GM21576 (cell line): ENCODE results near the gene ZNF100.
"Not testable (repeated sequence)": the region's sequence is repeated elsewhere in the genome, so short reads cannot be mapped to it uniquely, and the experiment has no call there.

ENCODE experiments used
- ATAC-seq: cut with Tn5 transposase; IDR thresholded peaks from one replicate; pipeline ENCODE4 v1.9.1; 2021; ENCODE audit warnings: mild to moderate bottlenecking, moderate library complexity; ENCODE audit not compliant: unreplicated experiment

The ZNF100 gene

GRCh38 chr19:21705393-21705792 lies 62.0 kb downstream of the ZNF100 start:
- ATAC-seq: no peak

GRCh38 chr19:21704320-21704719 lies 63.1 kb downstream of the ZNF100 start:
- ATAC-seq: no peak

GRCh38 chr19:21699197-21699596 lies 68.2 kb downstream of the ZNF100 start:
- ATAC-seq: no peak

GRCh38 chr19:21698215-21698614 lies 69.2 kb downstream of the ZNF100 start:
- no peak for ATAC-seq

- no peak for ATAC-seq
Observed at GRCh38 chr19:21697698-21698097, 69.7 kb downstream of the ZNF100 start.

GRCh38 chr19:21694171-21694906 lies 73.0 kb downstream of the ZNF100 start:
- ATAC-seq: no peak

- no peak for ATAC-seq
Observed at GRCh38 chr19:21693399-21693798, 74.0 kb downstream of the ZNF100 start.

GRCh38 chr19:21691661-21692060 lies 75.7 kb downstream of the ZNF100 start:
- no peak for ATAC-seq

- ATAC-seq: no peak
Observed at GRCh38 chr19:21688464-21688863, 78.9 kb downstream of the ZNF100 start.

- ATAC-seq: no peak
Observed at GRCh38 chr19:21680671-21681070, 86.7 kb downstream of the ZNF100 start.

GRCh38 chr19:21680026-21680425 lies 87.4 kb downstream of the ZNF100 start:
- ATAC-seq: no peak

GRCh38 chr19:21677696-21678418 lies 89.5 kb downstream of the ZNF100 start:
- ATAC-seq: no peak

- no peak for ATAC-seq
Observed at GRCh38 chr19:21674454-21674853, 92.9 kb downstream of the ZNF100 start.

- not testable (repeated sequence) for ATAC-seq
Observed at GRCh38 chr19:21673479-21673878, 93.9 kb downstream of the ZNF100 start.
